Liver (tissue), 9 donors: ENCODE data around the gene CRYZL1. TPM values are rescaled to one million over a fixed set of nuclear protein-coding genes. Genes with fewer than 3 reads are reported as not detected.

Experiments used
- DNase-seq: peaks from one replicate; pipeline ENCODE4 v3.0.0-alpha.2; 2017; ENCODE audit warnings: low spot score
- H3K27ac ChIP-seq, 2 donors: one replicate each; pipeline ENCODE4 v1.7.0; 2013; ENCODE audit warnings: inconsistent platforms in 2 of 2, low read length in 2 of 2, control low read depth in 1 of 2, low read depth in 1 of 2, mild to moderate bottlenecking in 1 of 2
- H3K27me3 ChIP-seq, 4 donors: one replicate each; pipeline versions ENCODE4 v1.6.1 to v1.7.0; 2013; ENCODE audit warnings: low read length in 3 of 4, inconsistent platforms in 1 of 4, mild to moderate bottlenecking in 1 of 4, moderate library complexity in 1 of 4; ENCODE audit not compliant: control insufficient read depth in 4 of 4, insufficient read depth in 4 of 4
- H3K36me3 ChIP-seq, 4 donors: one replicate each; pipeline versions ENCODE4 v1.6.1 to v1.7.0; 2013; ENCODE audit warnings: low read length in 3 of 4, mild to moderate bottlenecking in 3 of 4, low read depth in 1 of 4, moderate library complexity in 1 of 4; ENCODE audit not compliant: control insufficient read depth in 4 of 4, insufficient read depth in 3 of 4
- H3K4me1 ChIP-seq, 4 donors: one replicate each; pipeline versions ENCODE4 v1.6.1 to v1.7.0; 2013; ENCODE audit warnings: low read length in 3 of 4, mild to moderate bottlenecking in 3 of 4, moderate library complexity in 1 of 4; ENCODE audit not compliant: control insufficient read depth in 4 of 4, insufficient read depth in 4 of 4
- H3K4me3 ChIP-seq, 3 donors: one replicate each; pipeline versions ENCODE4 v1.6.1 to v1.7.0; 2013; ENCODE audit warnings: low read length in 3 of 3, control low read depth in 1 of 3, low read depth in 1 of 3, mild to moderate bottlenecking in 1 of 3
- H3K9ac ChIP-seq, 2 donors: one replicate each; pipeline ENCODE4 v1.7.0; 2013; ENCODE audit warnings: low read length in 2 of 2, mild to moderate bottlenecking in 2 of 2, moderate library complexity in 2 of 2, control low read depth in 1 of 2, low read depth in 1 of 2
- H3K9me3 ChIP-seq, 4 donors: one replicate each; pipeline versions ENCODE4 v1.6.1 to v1.7.0; 2013; ENCODE audit warnings: low read length in 3 of 4; ENCODE audit not compliant: control insufficient read depth in 4 of 4
- EGR1 ChIP-seq, 2 donors: IDR thresholded peaks; 2 replicates each; pipeline ENCODE4 v1.6.1; 2016 to 2018; ENCODE audit warnings: antibody characterized with exemption in 2 of 2, low read depth in 2 of 2
- FOXA1 ChIP-seq: IDR thresholded peaks from 2 replicates; pipeline ENCODE4 v1.6.1; 2016; ENCODE audit warnings: antibody characterized with exemption
- FOXA2 ChIP-seq: IDR thresholded peaks from 2 replicates; pipeline ENCODE4 v1.6.1; 2016; ENCODE audit warnings: antibody characterized with exemption
- GABPA ChIP-seq, 2 donors: IDR thresholded peaks in 1 of 2; conservative IDR thresholded peaks in 1 of 2; 2 replicates each; pipeline ENCODE4 v1.6.1; 2016; ENCODE audit warnings: antibody characterized with exemption in 2 of 2, mild to moderate bottlenecking in 1 of 2, moderate library complexity in 1 of 2
- HNF4A ChIP-seq, 2 donors: conservative IDR thresholded peaks; 2 replicates each; pipeline ENCODE4 v1.6.1; 2016; ENCODE audit warnings: antibody characterized with exemption in 2 of 2, mild to moderate bottlenecking in 2 of 2
- HNF4G ChIP-seq: IDR thresholded peaks from 2 replicates; pipeline ENCODE4 v1.6.1; 2016; ENCODE audit warnings: antibody characterized with exemption
- JUND ChIP-seq, 2 donors: IDR thresholded peaks; 2 replicates each; pipeline ENCODE4 v1.6.1; 2016; ENCODE audit warnings: antibody characterized with exemption in 2 of 2
- NR2F2 ChIP-seq: IDR thresholded peaks from 2 replicates; pipeline ENCODE4 v1.6.1; 2016; ENCODE audit warnings: antibody characterized with exemption
- RAD21 ChIP-seq, 2 donors: IDR thresholded peaks; 2 replicates each; pipeline ENCODE4 v1.6.1; 2016; ENCODE audit warnings: antibody characterized with exemption in 2 of 2, mild to moderate bottlenecking in 2 of 2
- RXRA ChIP-seq, 2 donors: IDR thresholded peaks; 2 replicates each; pipeline ENCODE4 v1.6.1; 2017 to 2018; ENCODE audit warnings: antibody characterized with exemption in 2 of 2, mild to moderate bottlenecking in 1 of 2
- SP1 ChIP-seq: IDR thresholded peaks from 2 replicates; pipeline ENCODE4 v1.6.1; 2018; ENCODE audit warnings: antibody characterized with exemption, mild to moderate bottlenecking
- TAF1 ChIP-seq: conservative IDR thresholded peaks from 2 replicates; pipeline ENCODE4 v1.6.1; 2016; ENCODE audit warnings: antibody characterized with exemption, mild to moderate bottlenecking
- YY1 ChIP-seq: IDR thresholded peaks from 2 replicates; pipeline ENCODE4 v1.6.1; 2016; ENCODE audit warnings: antibody characterized with exemption, mild to moderate bottlenecking
- WGBS: extraction: QIAGEN DNeasy Blood & Tissue Kit; methylation state at CpG from one replicate; pipeline ENCODE4 v1.1.7; 2013; 5-methylcytosine and 5-hydroxymethylcytosine counted together
- polyA plus RNA-seq, 2 donors: library from polyadenylated mRNA; stranded (reverse) in 1 of 2; unstranded in 1 of 2; fragments of 200-250 nt in 1 of 2; fragments of >200 nt in 1 of 2; fragmentation: Nextera tagmentation in 1 of 2; extraction: Ambion mirVana in 1 of 2; gene quantifications; one replicate each; pipeline versions ENCODE4 v1.2.1 to v1.2.3, GENCODE V29; 2013 to 2015
- total RNA-seq, 2 donors: library from RNA; depleted of rRNA; stranded (reverse); fragments of >200 nt; gene quantifications; one replicate each; pipeline ENCODE4 v1.2.3, GENCODE V29; 2014
- TF ChIP-seq, protein P1 (sequence below): IDR thresholded peaks from 2 replicates; pipeline ENCODE4 v1.6.1; 2016; ENCODE audit warnings: antibody characterized with exemption
- TF ChIP-seq, protein P2 (sequence below): IDR thresholded peaks from 2 replicates; pipeline ENCODE4 v1.6.1; 2016; ENCODE audit warnings: antibody characterized with exemption
- TF ChIP-seq, protein P3 (sequence below): IDR thresholded peaks from 2 replicates; pipeline ENCODE4 v1.6.1; 2016; ENCODE audit warnings: antibody characterized with exemption
- TF ChIP-seq, protein P4 (sequence below): fragments of 150-350 bp; IDR thresholded peaks from 2 replicates; pipeline ENCODE4 v1.5.1; 2017; ENCODE audit warnings: improper control_type of control experiment, low read depth, low read length; ENCODE audit not compliant: missing input control
- TF ChIP-seq, protein P5 (sequence below): IDR thresholded peaks from 2 replicates; pipeline ENCODE4 v1.6.1; 2016; ENCODE audit warnings: antibody characterized with exemption, mild to moderate bottlenecking
- donor health status: healthy.
- donor health status: healthy.
- donor health status: healthy.
- donor health status: healthy.
- donor health status: healthy.

The CRYZL1 gene
- total and polyA plus RNA-seq, 4 donors = 6.8 to 18.1 (median 11.5) TPM

DNA sequence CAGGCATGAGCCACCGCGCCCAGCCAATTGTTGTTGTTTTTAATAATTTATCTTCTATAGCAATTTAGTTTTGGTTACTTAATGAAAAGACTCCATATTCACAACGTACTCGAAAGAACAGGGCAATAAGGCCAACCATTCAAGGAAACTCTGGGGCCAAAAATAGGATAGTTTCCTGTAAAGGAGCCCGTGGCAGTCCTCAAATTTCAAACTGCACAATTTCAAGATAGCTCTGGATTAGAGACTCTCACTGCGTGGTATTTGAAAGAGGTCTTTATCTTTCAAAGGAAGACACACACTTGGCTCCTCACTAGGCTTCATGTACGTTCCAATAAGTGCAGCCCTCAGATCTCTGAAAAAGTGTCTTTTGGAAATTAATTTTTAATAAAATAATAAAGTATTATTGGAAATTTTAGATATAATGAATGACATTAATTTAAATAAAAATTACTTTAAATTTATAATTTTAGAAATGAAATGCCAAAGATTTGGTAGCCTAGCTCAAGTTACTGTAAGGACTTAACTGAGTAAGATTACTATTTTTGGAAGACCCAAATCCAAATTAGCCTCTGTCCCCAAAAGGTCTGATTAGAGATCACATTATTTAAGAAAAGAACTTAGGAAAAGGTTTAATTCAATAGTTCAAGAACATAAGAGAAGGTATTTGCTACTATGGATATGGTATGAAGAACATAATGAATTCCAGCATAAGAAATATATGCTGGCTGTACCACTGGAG lies 30.4 kb downstream of the CRYZL1 start:
- H3K9me3 ChIP-seq = no peaks in the 10 kb centered on the region
- TF ChIP-seq JUND (IDR thresholded peaks at IDR 0.05) (no peak), RXRA (IDR thresholded peaks at IDR 0.05) (no peak), RAD21 (IDR thresholded peaks at IDR 0.05) (no peak), FOXA1 (no peak), HNF4G (no peak), SP1 (no peak), TAF1 (no peak), YY1 (no peak), GABPA (IDR thresholded peaks at IDR 0.05 in 1 of 2, conservative IDR thresholded peaks at IDR 0.05 in 1 of 2) (no peak), NR2F2 (no peak), HNF4A (conservative IDR thresholded peaks at IDR 0.05) (no peak), EGR1 (IDR thresholded peaks at IDR 0.05; ENCODE audit: low read depth in 2 of 2) (no peak), FOXA2 (no peak)
- TF ChIP-seq, protein P1, sequence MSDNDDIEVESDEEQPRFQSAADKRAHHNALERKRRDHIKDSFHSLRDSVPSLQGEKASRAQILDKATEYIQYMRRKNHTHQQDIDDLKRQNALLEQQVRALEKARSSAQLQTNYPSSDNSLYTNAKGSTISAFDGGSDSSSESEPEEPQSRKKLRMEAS = no peak
- TF ChIP-seq, protein P2, sequence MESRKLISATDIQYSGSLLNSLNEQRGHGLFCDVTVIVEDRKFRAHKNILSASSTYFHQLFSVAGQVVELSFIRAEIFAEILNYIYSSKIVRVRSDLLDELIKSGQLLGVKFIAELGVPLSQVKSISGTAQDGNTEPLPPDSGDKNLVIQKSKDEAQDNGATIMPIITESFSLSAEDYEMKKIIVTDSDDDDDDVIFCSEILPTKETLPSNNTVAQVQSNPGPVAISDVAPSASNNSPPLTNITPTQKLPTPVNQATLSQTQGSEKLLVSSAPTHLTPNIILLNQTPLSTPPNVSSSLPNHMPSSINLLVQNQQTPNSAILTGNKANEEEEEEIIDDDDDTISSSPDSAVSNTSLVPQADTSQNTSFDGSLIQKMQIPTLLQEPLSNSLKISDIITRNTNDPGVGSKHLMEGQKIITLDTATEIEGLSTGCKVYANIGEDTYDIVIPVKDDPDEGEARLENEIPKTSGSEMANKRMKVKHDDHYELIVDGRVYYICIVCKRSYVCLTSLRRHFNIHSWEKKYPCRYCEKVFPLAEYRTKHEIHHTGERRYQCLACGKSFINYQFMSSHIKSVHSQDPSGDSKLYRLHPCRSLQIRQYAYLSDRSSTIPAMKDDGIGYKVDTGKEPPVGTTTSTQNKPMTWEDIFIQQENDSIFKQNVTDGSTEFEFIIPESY = no peak
- TF ChIP-seq, protein P3, sequence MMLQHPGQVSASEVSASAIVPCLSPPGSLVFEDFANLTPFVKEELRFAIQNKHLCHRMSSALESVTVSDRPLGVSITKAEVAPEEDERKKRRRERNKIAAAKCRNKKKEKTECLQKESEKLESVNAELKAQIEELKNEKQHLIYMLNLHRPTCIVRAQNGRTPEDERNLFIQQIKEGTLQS = no peak
- TF ChIP-seq, protein P4, sequence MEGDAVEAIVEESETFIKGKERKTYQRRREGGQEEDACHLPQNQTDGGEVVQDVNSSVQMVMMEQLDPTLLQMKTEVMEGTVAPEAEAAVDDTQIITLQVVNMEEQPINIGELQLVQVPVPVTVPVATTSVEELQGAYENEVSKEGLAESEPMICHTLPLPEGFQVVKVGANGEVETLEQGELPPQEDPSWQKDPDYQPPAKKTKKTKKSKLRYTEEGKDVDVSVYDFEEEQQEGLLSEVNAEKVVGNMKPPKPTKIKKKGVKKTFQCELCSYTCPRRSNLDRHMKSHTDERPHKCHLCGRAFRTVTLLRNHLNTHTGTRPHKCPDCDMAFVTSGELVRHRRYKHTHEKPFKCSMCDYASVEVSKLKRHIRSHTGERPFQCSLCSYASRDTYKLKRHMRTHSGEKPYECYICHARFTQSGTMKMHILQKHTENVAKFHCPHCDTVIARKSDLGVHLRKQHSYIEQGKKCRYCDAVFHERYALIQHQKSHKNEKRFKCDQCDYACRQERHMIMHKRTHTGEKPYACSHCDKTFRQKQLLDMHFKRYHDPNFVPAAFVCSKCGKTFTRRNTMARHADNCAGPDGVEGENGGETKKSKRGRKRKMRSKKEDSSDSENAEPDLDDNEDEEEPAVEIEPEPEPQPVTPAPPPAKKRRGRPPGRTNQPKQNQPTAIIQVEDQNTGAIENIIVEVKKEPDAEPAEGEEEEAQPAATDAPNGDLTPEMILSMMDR = no peak
- TF ChIP-seq, protein P5, sequence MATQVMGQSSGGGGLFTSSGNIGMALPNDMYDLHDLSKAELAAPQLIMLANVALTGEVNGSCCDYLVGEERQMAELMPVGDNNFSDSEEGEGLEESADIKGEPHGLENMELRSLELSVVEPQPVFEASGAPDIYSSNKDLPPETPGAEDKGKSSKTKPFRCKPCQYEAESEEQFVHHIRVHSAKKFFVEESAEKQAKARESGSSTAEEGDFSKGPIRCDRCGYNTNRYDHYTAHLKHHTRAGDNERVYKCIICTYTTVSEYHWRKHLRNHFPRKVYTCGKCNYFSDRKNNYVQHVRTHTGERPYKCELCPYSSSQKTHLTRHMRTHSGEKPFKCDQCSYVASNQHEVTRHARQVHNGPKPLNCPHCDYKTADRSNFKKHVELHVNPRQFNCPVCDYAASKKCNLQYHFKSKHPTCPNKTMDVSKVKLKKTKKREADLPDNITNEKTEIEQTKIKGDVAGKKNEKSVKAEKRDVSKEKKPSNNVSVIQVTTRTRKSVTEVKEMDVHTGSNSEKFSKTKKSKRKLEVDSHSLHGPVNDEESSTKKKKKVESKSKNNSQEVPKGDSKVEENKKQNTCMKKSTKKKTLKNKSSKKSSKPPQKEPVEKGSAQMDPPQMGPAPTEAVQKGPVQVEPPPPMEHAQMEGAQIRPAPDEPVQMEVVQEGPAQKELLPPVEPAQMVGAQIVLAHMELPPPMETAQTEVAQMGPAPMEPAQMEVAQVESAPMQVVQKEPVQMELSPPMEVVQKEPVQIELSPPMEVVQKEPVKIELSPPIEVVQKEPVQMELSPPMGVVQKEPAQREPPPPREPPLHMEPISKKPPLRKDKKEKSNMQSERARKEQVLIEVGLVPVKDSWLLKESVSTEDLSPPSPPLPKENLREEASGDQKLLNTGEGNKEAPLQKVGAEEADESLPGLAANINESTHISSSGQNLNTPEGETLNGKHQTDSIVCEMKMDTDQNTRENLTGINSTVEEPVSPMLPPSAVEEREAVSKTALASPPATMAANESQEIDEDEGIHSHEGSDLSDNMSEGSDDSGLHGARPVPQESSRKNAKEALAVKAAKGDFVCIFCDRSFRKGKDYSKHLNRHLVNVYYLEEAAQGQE = no peak
- DNase-seq = no peak
- H3K4me1 ChIP-seq = no peaks in the 10 kb centered on the region
- 90% methylated on average over 7 of the region's 7 CpGs for WGBS
- no peaks in the 10 kb centered on the region for H3K27me3 ChIP-seq
- H3K4me3 ChIP-seq = no peak overlapping the region
- H3K9ac ChIP-seq = no peak overlapping the region
- peaks cover 4 to 27% (median 9%) of the 10 kb centered on the region in 4 donors for H3K36me3 ChIP-seq
- no peak overlapping the region for H3K27ac ChIP-seq
